ENCODE results near the gene DGAT2.
"Not testable (repeated sequence)": the region's sequence is repeated elsewhere in the genome, so short reads cannot be mapped to it uniquely, and the experiment has no call there.

DGAT2 gene

DNA sequence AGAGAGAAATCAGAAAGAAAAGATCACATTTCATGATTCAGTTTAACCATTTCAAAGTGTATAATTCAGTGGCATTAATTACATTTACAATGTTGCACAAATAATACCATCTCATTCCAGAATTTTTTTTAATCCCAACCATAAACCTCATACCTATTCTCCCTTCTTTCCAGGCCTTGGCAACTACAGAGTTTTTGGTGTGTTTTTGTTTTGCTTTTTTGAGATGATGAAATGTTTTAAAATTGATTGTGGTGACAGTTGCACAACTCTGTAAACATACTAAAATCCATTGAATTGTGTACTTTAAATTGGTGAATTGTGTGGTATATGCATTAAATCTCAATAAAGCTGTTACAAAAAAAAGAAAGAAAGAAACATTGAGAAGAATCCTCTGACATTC lies 13.6 kb upstream of the DGAT2 start:
- DNase-seq, result not testable (repeated sequence)

DNA sequence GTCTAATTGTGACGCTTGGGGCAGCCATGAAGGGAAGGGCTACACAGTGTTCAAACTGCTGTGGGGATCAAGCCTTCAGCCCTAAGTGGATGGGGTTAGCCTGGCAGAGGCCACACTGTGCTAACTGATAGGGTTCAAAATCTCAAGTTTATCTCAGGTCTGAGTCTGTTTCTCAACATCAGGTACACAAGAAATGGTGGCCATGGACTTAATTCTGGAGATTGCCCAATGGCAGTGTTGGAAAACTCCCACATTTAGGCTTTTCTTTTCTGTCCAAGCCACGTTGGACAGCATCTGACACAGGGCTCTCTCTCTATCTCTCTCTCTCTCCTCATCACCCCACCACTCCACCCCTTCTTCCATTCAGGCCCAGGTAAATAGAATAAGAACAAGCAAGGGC lies 10.9 kb upstream of the DGAT2 start:
- DNase-seq, result no peak

DNA sequence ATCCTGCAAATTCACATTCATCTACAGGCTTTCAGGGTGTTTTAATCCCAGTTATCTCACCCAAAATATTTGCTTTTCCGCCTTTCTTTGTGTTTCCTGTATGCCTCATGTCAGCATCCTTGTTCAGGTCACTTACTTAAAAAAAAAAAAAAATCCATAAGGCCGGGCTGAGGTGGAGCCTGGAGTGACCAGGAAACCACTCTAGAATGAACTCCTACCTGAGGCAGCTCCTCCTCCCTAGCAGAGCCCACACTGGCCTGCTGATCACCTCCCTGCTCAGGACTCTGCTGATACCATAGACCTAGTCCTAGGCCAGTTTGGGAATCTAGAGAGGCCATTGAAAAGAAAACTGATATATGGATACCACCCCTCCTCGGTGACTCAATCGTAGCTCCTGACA lies 8.7 kb upstream of the DGAT2 start:
- no peak for DNase-seq

DNA sequence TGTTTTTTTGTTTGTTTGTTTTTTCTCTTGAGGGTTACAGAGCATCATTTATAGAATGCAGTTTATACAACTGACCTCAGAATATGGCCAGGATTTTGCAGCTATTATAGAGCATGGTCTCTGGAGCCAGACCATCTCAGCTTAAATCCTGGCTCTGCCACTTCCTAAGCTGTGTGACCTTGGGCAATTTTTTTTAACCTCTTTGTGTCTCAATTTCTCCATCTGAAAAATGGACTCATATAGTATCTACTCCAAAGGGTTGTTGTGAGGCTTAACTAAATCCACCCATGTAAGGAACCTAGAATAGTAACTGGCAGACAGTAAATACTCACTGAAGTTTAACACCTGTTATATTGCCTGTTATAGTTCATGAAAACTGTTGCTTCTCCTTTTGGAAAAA lies 8.3 kb upstream of the DGAT2 start:
- no peak for DNase-seq

DNA sequence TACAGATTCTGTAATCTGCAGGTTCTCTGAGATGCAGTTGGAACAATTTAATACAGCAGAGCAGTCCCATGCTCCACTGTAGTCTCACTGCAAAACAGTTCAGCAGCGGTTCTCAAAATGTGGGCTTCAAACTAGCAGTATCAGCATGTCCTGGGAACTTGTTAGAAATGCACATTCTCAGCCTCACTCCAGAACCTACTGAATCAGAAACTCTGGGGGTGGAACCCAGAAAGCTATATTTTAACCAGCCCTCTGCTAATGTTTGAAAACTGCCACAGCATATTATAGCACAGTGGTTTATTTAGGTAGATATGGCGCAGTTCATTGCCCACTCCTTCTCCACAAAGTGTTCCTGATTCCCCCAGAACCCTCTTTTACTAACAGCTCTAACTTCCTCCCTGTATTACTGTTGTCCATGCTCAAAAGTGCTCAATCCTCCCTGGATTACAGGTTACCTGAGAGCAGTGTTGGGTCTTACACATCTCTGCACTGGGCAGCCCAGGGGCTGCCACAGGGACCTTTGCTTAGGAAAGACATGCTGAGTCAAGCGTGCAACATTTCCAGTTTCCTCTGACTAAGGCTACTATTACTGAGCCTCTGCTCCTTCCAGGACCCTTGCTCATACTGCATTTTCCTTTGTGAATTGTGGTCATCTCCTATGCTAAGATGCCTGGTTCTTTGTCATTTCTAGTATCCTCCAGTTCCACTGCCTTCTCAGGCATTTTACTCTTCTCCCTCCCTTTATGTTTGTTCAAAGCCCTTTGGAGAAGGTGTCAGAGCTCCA lies 7.7 kb upstream of the DGAT2 start:
- no peak for DNase-seq

DNA sequence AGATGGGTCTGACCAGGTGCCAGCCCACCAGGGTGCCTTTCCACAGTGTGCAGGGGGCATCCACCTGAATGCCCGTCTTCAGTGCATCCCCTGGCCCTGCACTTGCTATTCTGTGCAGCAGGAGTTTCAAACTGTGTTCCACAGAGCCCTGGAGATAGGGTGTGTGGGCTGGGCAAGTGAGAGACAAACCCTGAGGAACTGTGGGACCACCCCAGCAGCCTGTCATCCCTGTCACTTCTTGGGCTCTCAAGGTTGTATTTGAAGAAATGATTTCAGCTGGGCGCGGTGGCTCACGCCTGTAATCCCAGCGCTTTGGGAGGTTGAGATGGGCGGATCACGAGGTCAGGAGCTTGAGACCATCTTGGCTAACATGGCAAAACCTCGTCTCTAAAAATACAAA lies 6.4 kb upstream of the DGAT2 start:
- no peak for DNase-seq

DNA sequence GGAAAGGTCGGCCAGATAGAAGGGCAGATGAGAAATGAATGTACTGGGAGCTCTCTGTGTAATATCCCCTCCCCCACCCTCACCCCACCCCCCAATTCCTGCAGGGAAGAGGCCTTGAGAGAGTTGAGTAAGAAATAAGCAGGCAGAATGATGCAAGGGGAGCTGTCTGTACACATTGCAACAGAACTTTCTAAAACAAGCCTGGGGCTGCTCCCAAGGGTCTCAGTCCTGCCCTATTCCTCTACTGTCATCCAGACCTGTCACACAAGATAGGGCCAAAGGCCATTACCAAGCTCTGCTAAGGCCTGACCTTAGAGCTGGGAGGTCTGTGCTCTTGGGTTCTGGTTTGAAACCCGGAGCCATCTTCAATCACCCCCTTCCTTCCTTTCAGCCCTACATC lies 5.7 kb upstream of the DGAT2 start:
- no peak for DNase-seq

DNA sequence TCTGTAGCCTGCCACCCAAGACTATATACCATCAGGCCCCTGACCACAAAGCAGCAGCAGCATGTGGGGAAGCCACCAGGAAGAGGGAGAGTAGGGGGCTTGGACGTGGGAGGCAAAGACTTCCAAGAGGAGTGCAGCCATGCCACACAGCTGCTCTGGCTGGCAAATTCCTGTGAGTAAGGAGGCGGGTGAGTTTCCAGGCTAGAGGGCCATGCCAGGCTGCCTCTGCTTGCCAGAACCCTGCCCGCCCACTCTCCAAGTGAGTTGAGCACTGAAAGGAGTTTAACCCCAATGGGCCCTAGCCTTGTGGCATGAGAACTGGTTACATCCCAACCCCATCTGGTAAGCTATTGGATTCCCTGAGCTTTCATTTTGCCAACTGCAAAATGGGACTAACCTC lies 4.7 kb upstream of the DGAT2 start:
- no peak for DNase-seq

DNA sequence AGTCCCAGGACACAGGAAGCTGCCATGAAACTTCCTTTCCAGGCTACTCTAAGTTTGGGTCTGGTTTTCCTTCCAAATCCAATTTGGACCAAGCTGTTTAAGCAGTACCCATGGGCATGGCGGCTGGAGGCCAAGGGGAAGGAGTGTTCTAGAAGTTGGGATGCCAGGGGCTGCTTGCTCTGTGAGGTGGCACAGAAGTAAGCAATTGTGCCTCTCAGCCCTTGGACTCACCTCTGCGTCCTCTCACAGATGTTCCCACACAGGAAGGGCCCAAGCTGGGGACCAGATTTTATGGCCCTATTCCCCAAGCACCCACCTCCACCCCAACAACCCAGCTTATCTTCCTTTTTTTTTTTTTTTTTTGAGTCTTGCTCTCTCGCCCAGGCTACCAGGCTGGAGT lies 3.5 kb upstream of the DGAT2 start:
- DNase-seq, result no peak

DNA sequence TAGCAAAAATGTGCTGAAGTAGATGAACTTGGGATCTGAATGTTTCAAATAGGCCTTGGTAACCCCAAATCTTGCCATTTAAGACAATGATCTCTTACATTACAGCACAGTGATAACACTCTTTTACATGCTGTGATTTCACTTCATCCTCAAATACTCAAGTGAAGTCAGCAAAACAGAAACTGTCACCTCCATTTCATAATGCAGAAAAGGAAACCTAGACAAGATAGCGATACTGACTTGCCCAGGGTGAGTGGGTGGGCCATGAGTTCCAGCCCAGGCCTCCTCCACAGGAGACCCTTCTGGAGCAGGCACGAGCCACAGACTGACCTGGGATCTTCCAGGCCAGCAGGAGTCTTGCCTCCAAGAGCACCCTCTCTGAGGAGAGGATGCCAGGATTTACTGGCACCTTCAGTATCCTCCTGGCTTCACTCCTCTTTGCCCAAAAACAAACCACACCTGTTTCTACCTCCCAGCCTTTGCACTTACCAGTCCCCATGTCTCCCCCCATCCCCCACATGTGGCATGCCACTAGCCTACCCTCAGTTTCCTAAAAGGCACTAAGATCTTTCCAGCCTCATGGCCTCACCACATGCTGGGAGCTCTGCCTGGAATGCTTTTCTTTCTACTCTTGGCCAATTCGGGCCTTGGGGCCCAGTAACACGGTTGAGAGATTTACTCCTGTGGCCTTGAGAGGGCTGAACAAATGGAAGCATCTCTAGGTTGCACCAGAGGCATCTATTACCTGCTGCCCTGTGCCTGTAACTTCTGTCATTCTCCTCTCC lies 1.9 kb upstream of the DGAT2 start:
- DNase-seq, result no peak

DNA sequence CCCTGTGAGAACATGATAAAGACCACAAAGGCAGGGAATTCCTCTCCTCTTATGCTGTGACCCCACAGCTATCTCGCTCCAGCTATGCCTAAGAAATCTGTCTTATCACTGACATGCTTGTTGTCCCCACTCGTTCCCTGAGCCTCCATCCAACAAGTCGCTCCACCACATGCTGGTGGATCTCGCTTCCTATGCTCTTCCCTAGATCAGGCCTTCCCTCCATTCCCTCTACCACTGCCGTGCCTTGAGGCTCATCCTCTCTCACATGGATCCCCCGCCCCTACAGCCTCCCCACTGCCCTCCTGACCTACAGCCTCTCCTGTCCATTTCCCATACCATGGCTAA lies 1.4 kb upstream of the DGAT2 start:
- DNase-seq, result no peak

DNA sequence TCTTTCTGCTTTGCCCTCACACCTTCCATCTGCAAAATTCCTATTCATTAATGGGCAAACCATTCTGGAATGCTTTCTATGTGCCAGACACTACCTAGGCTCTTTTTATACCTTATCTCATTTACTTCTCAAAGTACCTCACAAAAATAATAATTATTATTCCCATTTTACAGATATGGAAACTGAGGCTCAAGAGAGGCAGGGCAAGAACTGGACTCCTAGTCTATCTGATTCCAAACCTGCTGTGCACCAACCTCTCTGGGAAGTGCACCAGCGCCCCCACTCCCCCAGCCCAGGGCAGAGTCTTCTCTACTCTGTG lies 826 bp upstream of the DGAT2 start:
- no peak for DNase-seq

DNA sequence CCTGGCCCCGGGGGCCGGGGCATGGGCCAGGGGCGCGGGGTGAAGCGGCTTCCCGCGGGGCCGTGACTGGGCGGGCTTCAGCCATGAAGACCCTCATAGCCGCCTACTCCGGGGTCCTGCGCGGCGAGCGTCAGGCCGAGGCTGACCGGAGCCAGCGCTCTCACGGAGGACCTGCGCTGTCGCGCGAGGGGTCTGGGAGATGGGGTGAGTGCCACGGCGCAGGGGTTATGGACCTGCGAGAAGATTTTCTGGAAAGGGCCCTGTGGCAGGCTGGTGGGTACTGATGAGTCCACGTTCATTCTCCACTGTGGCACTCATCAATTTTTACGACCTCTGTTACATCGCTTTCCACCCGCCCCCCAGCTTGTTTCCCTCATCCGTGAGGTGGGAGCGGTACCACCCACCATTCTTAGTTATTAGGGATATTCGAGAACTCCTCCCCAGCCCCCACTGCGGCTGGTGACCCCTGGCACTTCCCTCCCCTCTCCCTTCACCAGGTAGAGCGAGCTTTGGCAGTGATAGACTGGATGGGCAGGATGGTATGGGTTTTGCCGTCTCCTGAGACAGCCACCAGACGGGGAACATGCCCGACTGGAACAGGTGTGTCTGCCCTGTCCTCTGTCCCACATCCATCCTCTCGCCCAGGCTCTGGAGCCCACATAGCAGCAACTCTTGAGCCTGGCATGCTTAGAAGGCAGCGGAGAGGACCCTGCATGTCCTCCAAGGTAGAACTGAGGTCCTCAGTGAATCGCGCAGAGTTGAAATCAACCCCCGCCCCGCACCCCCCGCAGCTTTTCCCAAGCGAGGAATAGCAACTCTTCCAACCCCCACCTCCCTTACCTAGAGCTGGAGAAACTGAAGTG lies 562 bp downstream of the DGAT2 start:
- DNase-seq, result no peak

DNA sequence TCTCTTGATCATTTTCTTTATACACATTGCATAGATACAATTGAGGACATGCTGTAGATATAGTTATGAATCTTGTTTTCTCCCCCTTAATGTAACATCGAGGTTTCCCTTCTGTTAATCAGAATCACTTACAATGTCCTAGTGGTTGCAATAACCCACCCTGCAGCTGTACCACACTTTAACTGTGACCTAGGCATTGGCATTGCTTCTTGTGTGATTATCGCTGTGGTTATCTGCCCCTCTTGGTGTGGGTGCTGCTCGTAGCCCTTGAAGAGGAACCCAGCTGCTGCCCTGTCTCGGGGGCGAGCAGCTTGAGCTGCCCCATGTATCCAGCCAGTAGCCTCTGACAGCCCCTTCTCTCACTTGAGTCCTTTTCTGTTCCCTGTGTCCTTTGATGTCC lies 1.5 kb downstream of the DGAT2 start:
- DNase-seq, result no peak

DNA sequence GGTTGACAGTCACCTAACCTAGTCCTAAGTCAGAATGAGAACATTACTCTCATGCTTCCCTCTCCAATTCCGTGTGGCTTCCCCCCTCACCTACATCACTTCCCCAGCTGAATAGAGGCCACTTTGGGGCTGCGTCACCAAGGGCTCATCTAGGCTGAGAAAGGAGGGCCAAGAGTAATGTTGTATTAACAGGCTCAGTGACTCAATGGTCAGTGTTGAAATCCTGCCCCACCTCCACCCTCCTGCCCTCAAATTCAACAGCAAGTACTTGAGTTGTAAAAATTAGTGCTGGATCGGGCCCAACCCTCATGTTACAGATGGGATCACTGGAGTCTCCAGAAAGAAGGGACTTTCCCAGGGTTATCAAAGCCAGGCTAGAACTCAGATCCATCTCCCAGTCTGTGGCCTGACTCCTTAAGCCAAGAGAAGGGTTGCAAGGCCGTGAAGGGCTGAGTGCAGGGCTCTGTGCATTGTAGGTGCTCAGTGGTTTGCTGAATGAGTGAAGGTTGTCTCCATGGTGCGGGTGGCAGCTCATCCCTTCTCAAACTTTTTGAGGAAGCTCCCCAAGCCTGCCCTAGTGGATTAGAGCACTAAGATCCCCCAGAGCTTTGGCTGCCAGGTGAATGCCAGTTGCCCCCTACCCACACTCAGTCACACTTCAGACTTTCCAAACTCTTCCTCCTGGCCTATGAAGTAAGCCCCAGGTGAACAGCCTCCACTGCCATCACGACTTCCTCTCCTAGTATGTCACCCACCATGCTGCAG lies 3.2 kb downstream of the DGAT2 start:
- DNase-seq, result no peak

DNA sequence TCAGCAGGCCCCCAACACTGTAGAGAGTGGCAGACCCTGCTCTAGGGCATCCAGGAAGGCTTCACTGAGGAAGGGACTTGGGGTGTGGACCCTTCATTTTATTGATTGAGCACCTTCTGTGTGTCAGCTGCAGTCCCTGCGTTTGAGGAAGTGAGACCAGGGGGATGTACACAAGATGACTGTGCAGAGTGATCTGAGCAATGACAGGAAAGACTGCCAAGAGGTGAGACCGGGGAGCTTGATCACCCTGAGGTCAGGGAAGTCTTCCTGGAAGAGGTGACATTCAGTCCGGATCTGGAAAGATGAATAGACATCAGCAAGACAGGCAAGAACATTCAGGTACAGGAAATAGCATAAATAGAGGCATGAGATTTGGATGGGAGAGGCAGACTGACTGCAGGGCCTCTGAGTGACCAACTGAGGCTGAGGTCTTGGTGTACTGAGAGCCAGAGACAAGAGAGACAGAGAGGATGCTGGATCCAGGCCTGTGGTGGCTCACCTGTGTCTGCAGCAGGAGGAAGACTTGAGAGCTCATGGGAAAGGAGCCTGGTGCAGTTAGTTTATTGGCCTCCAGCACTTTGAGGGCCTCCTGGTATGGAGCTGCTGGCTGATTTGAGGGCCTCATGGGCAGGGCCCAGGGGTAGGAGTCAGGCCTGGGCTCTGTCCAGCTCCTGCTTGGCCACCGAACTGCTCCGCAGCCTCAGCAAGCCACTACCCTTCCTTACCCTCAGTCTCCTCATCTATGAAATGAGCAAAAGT lies 5.2 kb downstream of the DGAT2 start:
- DNase-seq, result no peak

DNA sequence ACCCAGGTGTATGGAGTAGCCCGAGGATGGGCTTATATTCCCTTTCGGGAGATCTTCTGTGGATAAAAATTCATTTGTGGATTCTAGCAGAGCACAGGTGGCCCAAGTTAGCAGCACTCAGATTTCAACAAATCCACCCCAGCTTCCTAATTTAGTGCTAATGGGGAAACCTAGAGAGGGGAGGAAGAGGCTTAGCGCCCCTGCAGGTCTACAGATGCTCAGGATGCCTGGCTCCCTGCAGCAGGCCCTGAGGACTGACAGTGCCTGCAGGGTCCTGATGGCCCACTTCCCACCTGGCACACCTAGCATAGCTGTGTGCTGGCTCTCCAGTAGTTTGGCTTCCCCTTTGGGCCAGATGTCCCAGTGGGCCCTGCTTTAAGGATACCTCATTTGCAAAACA lies 6.5 kb downstream of the DGAT2 start:
- no peak for DNase-seq

DNA sequence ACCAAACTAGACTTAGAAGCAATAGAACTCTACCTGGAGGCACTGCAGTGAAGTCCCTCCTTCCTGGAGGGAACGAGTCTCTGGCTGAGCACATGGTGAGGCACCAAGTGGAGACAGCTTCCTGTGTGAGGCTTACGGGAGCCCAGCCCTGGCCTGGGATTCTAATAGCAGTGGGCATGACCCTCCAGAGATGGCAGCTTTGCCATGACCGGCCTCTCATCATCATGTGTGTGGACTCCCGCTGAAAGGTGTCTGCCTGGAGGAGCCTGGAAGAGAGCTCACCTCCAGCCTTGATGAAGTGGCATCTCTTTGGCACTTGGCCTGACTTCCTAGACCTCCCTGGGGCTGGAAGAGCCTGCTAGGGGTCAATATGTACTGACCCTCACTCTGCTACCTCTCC lies 8.0 kb downstream of the DGAT2 start:
- no peak for DNase-seq

DNA sequence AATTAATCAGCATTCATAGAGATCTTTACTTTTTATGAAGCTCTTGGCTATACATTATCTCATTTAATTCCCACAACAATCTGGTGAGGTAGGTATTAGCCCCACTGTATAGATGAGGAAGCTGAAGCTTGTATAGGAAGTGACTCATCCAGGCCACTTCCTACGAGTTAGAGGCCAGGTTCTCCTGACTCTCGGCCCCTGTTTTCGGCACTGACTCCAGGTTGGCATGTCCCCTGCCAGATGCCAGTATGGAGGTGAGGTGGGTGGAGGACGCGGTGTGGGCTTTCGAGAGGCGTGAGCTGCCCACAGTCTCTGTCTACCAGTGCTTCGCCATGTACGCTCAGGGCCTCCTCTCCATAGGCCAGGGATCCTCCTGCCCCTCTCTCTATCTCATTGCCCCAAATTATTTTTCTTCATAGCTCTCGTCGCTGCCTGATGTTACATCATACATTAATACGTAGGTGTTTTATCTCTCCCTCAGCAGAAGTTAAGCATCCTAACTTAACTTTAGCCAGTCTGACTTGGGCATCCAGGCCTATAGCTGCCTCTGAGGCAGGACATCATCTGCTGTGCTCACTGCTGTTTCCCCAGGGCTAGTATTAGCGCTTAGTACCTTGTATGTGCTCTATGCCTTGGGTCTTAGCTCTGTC lies 9.0 kb downstream of the DGAT2 start:
- DNase-seq, result no peak

DNA sequence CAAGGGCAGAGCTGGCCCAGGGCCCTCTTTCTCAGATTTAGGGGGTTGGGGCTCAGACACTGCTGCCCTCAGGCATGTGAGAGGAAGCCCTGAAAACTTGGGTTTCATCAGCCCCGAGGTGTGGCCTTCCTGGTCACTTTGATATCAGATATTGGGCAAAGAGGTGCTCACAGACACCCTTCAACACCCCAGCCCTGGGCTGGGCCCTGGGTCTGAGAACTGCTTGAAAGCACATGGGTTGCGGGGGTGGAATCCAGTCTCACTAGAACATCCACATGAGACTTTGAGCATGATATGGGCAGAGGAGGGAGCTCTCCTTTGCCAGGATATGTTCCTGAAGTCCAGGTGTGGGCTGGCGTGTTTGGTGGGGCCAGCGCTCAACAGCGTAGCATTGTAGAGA lies 10.4 kb downstream of the DGAT2 start:
- DNase-seq, result no peak

DNA sequence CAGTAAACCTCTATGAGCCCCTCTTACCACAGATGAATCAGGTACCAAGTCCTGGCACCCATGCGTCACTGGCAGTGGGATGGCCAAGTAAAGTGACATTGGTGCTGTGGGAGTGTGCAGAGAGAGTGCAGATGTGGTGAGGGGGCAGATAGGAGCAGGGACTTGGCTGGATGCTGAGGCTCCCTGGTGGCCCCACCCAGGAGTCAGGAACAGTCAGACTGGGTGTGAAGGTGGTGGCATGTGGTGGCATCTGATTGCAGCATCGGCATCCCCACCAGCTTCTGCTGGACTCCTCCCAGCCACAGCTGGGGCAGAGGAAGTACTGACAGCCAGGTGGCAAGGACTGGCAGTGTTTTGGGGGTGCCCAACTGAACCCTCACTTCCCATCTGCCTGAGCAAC lies 11.4 kb downstream of the DGAT2 start:
- no peak for DNase-seq

DNA sequence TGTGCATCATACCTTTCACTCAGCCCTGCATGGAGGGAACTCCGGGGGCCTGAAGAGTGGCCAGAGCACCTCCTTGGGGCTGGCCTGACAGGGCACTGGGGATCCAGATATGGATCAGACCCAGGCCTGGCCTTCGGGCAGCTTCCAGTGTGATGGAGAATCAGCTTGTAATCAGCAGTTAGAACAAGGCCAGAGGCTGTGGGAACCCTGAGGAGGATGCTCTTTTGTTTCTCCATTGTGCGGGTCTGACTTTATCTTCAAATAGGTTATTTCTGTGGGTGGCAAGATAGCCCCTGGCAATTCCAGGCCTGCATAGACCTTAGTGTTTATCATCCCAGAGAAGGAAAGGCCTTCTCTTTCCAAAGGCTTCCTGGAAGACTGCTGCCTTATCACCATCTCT lies 12.3 kb downstream of the DGAT2 start:
- no peak for DNase-seq

Data from NCI-H2107 (cell line).